GM12878 (cell line): ENCODE measurements around the gene MOV10L1. TPM values are rescaled to one million over a fixed set of nuclear protein-coding genes. Genes with fewer than 3 reads are reported as not detected.

Experiments used
- ATAC-seq: fragments of 200-7000 bp; cut with Tn5 transposase; 3 replicates; pipeline ENCODE4 v1.9.1; 2020; ENCODE audit warnings: mild to moderate bottlenecking, moderate library complexity
- BruUV-seq: library from RNA; stranded (reverse); fragments of 400-500 nt; replicated peaks from 2 replicates; lab custom pipeline; 2021; lab: Mats Ljungman, UMichigan
- CTCF ChIA-PET: fragments of 300-600 bp; sonication (Branson Sonifier 250); formaldehyde crosslinking; extraction: SDS; loops from one replicate; lab custom pipeline; 2021; ENCODE audit warnings: inconsistent platforms; lab: Yijun Ruan, JAX
- POLR2A ChIA-PET: fragments of 350-600 bp; formaldehyde crosslinking; extraction: SDS; loops from one replicate; lab custom pipeline; 2021; ENCODE audit warnings: inconsistent platforms; lab: Charles Lee
- RAD21 ChIA-PET: fragments of 300-600 bp; sonication (Branson Sonifier 250); formaldehyde crosslinking; loops from one replicate; lab custom pipeline; 2023; ENCODE audit warnings: antibody characterized with exemption; ENCODE audit not compliant: unreplicated experiment; lab: Charles Lee
- SMC1A ChIA-PET: fragments of 300-600 bp; sonication (Branson Sonifier 250); formaldehyde crosslinking; loops from one replicate; lab custom pipeline; 2023; ENCODE audit not compliant: unreplicated experiment, uncharacterized antibody; lab: Charles Lee
- DNase-seq: peaks from one replicate; pipeline ENCODE4 v3.0.0-alpha.2; 2011; ENCODE audit warnings: low read depth, low spot score
- FAIRE-seq: peaks from 3 replicates; lab custom pipeline; 2011; peaks lifted over from hg19 to GRCh38; lab: Jason Lieb, UNC
- H2AFZ ChIP-seq: 2 replicates; pipeline ENCODE4 v1.6.0; 2011; ENCODE audit warnings: low read depth, low read length, control low read depth; ENCODE audit not compliant: control insufficient read depth
- H3K27ac ChIP-seq: 2 replicates; pipeline ENCODE4 v1.5.1; 2011; ENCODE audit warnings: control low read depth; ENCODE audit not compliant: control insufficient read depth, insufficient read depth
- H3K27me3 ChIP-seq, 2 experiments: replicated peaks in 1 of 2; 2 replicates each; pipeline versions ENCODE4 v1.6.0 to v1.6.1; 2011; ENCODE audit warnings: low read length in 1 of 2; ENCODE audit not compliant: control insufficient read depth in 2 of 2, insufficient read depth in 2 of 2
- H3K36me3 ChIP-seq, 2 experiments: 2 replicates each; pipeline ENCODE4 v1.5.1; 2011; ENCODE audit warnings: low read length in 1 of 2; ENCODE audit not compliant: control insufficient read depth in 2 of 2, insufficient read depth in 2 of 2
- H3K4me1 ChIP-seq: 2 replicates; pipeline ENCODE4 v1.6.1; 2011; ENCODE audit warnings: mild to moderate bottlenecking, low read length, moderate library complexity, mixed read lengths; ENCODE audit not compliant: control insufficient read depth, insufficient read depth
- H3K4me2 ChIP-seq: 2 replicates; pipeline ENCODE4 v1.6.0; 2011; ENCODE audit warnings: control low read depth; ENCODE audit not compliant: control insufficient read depth, insufficient read depth
- H3K4me3 ChIP-seq: fragments of 200-600 bp; sonication (generic); 2 replicates; pipeline ENCODE4 v1.5.1; 2016
- H3K79me2 ChIP-seq: 2 replicates; pipeline ENCODE4 v1.6.0; 2011; ENCODE audit warnings: low read length; ENCODE audit not compliant: control insufficient read depth, insufficient read depth
- H3K9ac ChIP-seq: 2 replicates; pipeline ENCODE4 v1.8.0; 2011; ENCODE audit warnings: low read length, control low read depth, mixed read lengths; ENCODE audit not compliant: control insufficient read depth, insufficient read depth
- H3K9me3 ChIP-seq: replicated peaks from 3 replicates; pipeline ENCODE4 v1.5.1; 2011; ENCODE audit warnings: mild to moderate bottlenecking, low read length; ENCODE audit not compliant: control insufficient read depth, insufficient read depth
- H4K20me1 ChIP-seq: 2 replicates; pipeline ENCODE4 v1.6.0; 2011; ENCODE audit not compliant: control insufficient read depth, insufficient read depth
- BACH1 ChIP-seq: fragments of 450-650 bp; IDR thresholded peaks from 2 replicates; pipeline ENCODE4 v1.6.1; 2017; ENCODE audit warnings: mild to moderate bottlenecking, borderline replicate concordance
- E2F4 ChIP-seq: IDR thresholded peaks from 2 replicates; pipeline ENCODE4 v1.6.1; 2012; ENCODE audit warnings: low read depth, low read length, improper control_type of control experiment
- IKZF1 ChIP-seq: fragments of 450-650 bp; conservative IDR thresholded peaks from 2 replicates; pipeline ENCODE4 v1.6.1; 2017; ENCODE audit warnings: antibody characterized with exemption, mild to moderate bottlenecking
- KDM1A ChIP-seq: fragments of 200-600 bp; sonication (generic); IDR thresholded peaks from 2 replicates; pipeline ENCODE4 v1.6.1; 2016; ENCODE audit warnings: borderline replicate concordance
- MAX ChIP-seq: IDR thresholded peaks from 2 replicates; pipeline ENCODE4 v1.6.1; 2012; ENCODE audit warnings: low read depth, low read length, improper control_type of control experiment
- MYB ChIP-seq: fragments of 150-350 bp; IDR thresholded peaks from 2 replicates; pipeline ENCODE4 v1.6.1; 2014; ENCODE audit warnings: mild to moderate bottlenecking, low read depth, low read length, borderline replicate concordance
- POU2F2 ChIP-seq: IDR thresholded peaks from 3 replicates; pipeline ENCODE4 v1.6.1; 2011; ENCODE audit warnings: low read depth, mild to moderate bottlenecking, low read length, borderline replicate concordance
- WGBS: methylation state at CpG from one replicate; pipeline ENCODE4 v1.1.6; 2016; ENCODE audit warnings: low lambda C conversion rate; ENCODE audit not compliant: insufficient replicate concordance, insufficient coverage; ENCODE audit errors: missing lambda C conversion rate; 5-methylcytosine and 5-hydroxymethylcytosine counted together
- in situ Hi-C: fragments of 300-500 bp; cut with MboI; formaldehyde crosslinking; loops from 9 replicates; pipeline ENCODE4 v1.14.3; 2018; ENCODE audit warnings: mixed read lengths
- intact Hi-C: fragments of 100-400 bp; cut with micrococcal nuclease; formaldehyde crosslinking; loops from one replicate; pipeline ENCODE4 v1.14.2; 2022; ENCODE audit not compliant: unreplicated experiment
- polyA plus RNA-seq, 11 experiments: library from polyadenylated mRNA; depleted of rRNA in 4 of 11; unstranded in 6 of 11; stranded (reverse) in 5 of 11; fragments of >200 nt; fragmentation: Nextera tagmentation in 4 of 11; fragmentation: Illumina TruSeq in 1 of 11; extraction: Ambion mirVana in 4 of 11; extraction: Trizol in 1 of 11; gene quantifications; 1 replicate in 1 of 11; 2 replicates in 10 of 11; pipeline versions ENCODE4 v1.2.1 to v1.2.3, GENCODE V29; 2011 to 2016; ENCODE audit warnings: inconsistent platforms in 2 of 11, missing spikeins in 2 of 11, low read depth in 1 of 11
- total RNA-seq, 4 experiments: library from RNA; depleted of rRNA in 3 of 4; stranded (reverse); fragments of >200 nt in 3 of 4; fragmentation: Illumina TruSeq in 1 of 4; extraction: Trizol in 1 of 4; gene quantifications; 2 replicates each; pipeline versions ENCODE4 v1.2.1 to v1.2.3, GENCODE V29; 2013 to 2021
- TF ChIP-seq, protein P1 (sequence below): fragments of 450-650 bp; IDR thresholded peaks from 2 replicates; pipeline ENCODE4 v1.6.1; 2018; ENCODE audit warnings: borderline replicate concordance, mild to moderate bottlenecking; ENCODE audit not compliant: partially characterized antibody
- TF ChIP-seq, protein P2 (sequence below): fragments of 450-650 bp; IDR thresholded peaks from 2 replicates; pipeline ENCODE4 v1.6.1; 2016; ENCODE audit warnings: mild to moderate bottlenecking

MOV10L1 gene
- total and polyA plus RNA-seq, 10 of the 15 experiments (the other 5 are each of a cell fraction or from before 2014, with no cell fraction given) = 0.22 TPM; not detected in 9

DNA sequence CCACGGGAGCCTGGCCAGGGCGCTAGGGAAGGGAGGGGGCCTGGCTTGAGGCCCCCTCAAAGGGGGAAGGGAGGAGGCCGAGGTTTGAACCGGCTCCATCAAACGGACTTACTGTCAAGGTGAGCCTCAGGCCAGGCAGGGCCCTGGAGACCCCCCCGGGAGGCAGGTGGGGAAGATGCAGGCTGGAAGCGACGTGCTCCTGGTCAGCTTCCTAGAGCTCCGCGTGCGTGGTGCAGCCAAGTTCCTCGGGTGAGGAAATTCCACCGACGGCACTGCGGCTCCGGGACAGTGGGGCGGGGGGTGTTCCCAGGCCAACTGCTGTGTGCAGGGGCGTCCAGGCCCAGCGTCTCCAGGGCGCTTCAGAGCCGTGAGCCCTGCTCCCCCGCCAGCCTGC is 88.7 kb downstream of the MOV10L1 start:
- no peak overlapping the region for H2AFZ ChIP-seq
- CTCF ChIA-PET = no interaction called here
- H3K27ac ChIP-seq = no peak overlapping the region
- no TSS peak for BruUV-seq
- no peaks in the 10 kb centered on the region for H3K79me2 ChIP-seq
- 88% methylated on average over 21 of the region's 22 CpGs for WGBS
- no peaks in the 10 kb centered on the region for H3K36me3 ChIP-seq
- FAIRE-seq (no peak), DNase-seq (no peak), ATAC-seq (no peak)
- H3K27me3 ChIP-seq = no peaks in the 10 kb centered on the region
- no peak overlapping the region for H3K9ac ChIP-seq
- in situ Hi-C loops (no loop called here), intact Hi-C loops (no loop called here)
- no peak for TF ChIP-seq MYB
- TF ChIP-seq IKZF1 = no peak
- no peak for TF ChIP-seq KDM1A
- TF ChIP-seq, protein P1, sequence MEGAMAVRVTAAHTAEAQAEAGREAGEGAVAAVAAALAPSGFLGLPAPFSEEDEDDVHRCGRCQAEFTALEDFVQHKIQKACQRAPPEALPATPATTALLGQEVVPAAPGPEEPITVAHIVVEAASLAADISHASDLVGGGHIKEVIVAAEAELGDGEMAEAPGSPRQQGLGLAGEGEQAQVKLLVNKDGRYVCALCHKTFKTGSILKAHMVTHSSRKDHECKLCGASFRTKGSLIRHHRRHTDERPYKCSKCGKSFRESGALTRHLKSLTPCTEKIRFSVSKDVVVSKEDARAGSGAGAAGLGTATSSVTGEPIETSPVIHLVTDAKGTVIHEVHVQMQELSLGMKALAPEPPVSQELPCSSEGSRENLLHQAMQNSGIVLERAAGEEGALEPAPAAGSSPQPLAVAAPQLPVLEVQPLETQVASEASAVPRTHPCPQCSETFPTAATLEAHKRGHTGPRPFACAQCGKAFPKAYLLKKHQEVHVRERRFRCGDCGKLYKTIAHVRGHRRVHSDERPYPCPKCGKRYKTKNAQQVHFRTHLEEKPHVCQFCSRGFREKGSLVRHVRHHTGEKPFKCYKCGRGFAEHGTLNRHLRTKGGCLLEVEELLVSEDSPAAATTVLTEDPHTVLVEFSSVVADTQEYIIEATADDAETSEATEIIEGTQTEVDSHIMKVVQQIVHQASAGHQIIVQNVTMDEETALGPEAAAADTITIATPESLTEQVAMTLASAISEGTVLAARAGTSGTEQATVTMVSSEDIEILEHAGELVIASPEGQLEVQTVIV = no peak
- no peak for TF ChIP-seq BACH1
- no peak for TF ChIP-seq POU2F2
- TF ChIP-seq MAX = no peak
- TF ChIP-seq, protein P2, sequence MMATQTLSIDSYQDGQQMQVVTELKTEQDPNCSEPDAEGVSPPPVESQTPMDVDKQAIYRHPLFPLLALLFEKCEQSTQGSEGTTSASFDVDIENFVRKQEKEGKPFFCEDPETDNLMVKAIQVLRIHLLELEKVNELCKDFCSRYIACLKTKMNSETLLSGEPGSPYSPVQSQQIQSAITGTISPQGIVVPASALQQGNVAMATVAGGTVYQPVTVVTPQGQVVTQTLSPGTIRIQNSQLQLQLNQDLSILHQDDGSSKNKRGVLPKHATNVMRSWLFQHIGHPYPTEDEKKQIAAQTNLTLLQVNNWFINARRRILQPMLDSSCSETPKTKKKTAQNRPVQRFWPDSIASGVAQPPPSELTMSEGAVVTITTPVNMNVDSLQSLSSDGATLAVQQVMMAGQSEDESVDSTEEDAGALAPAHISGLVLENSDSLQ = no peak
- TF ChIP-seq E2F4 = no peak
- H4K20me1 ChIP-seq = no peaks in the 10 kb centered on the region
- no peak overlapping the region for H3K4me2 ChIP-seq
- H3K4me3 ChIP-seq = no peak overlapping the region
- H3K9me3 ChIP-seq = no peaks in the 10 kb centered on the region
- SMC1A ChIA-PET = no interaction called here
- POLR2A ChIA-PET = no interaction called here
- RAD21 ChIA-PET = no interaction called here
- H3K4me1 ChIP-seq = peaks cover 3% of the 10 kb centered on the region
